B cell (primary cell): ENCODE results near the gene MAPK4. TPM values are rescaled to one million over a fixed set of nuclear protein-coding genes. Genes with fewer than 3 reads are reported as not detected.

Experiments
- ATAC-seq: fragments of 200-7000 bp; cut with Tn5 transposase; one replicate; pipeline ENCODE4 v1.10.0; 2021; ENCODE audit warnings: low read depth, mild to moderate bottlenecking, moderate number of reproducible peaks, moderate library complexity
- CTCF ChIA-PET: fragments of 350-600 bp; sonication (Branson Sonifier 250); formaldehyde crosslinking; loops from one replicate; lab custom pipeline; 2021; ENCODE audit warnings: antibody characterized with exemption, inconsistent platforms; lab: Charles Lee
- POLR2A ChIA-PET: fragments of 350-600 bp; sonication (Branson Sonifier 250); formaldehyde crosslinking; loops from one replicate; lab custom pipeline; 2021; ENCODE audit warnings: antibody characterized with exemption; lab: Charles Lee
- DNase-seq: peaks from one replicate; pipeline ENCODE4 v3.0.0; 2013
- H2AFZ ChIP-seq: 2 replicates; pipeline ENCODE4 v1.6.1; 2012; ENCODE audit warnings: mild to moderate bottlenecking, low read depth, low read length; ENCODE audit not compliant: insufficient read depth, poor library complexity, severe bottlenecking
- H3K27ac ChIP-seq, 2 donors: 1 replicate in 1 of 2; 2 replicates in 1 of 2; pipeline ENCODE4 v1.5.1; 2012 to 2013; ENCODE audit warnings: low read length in 2 of 2, mild to moderate bottlenecking in 2 of 2, moderate library complexity in 1 of 2
- H3K27me3 ChIP-seq, 4 experiments: fragments of 200-600 bp in 1 of 4; sonication (generic) in 1 of 4; replicated peaks in 1 of 4; 1 replicate in 2 of 4; 2 replicates in 2 of 4; pipeline versions ENCODE4 v1.6.1 to v1.7.0; 2013 to 2016; ENCODE audit warnings: low read length in 3 of 4, mild to moderate bottlenecking in 2 of 4, mixed read lengths in 1 of 4, moderate library complexity in 1 of 4; ENCODE audit not compliant: insufficient read depth in 4 of 4, control insufficient read depth in 3 of 4; ENCODE audit errors: control extremely low read depth in 1 of 4
- H3K36me3 ChIP-seq, 2 experiments: replicated peaks in 1 of 2; 1 replicate in 1 of 2; 2 replicates in 1 of 2; pipeline versions ENCODE4 v1.6.1 to v1.7.1; 2013; ENCODE audit warnings: low read length in 1 of 2; ENCODE audit not compliant: insufficient read depth in 2 of 2, control insufficient read depth in 1 of 2; ENCODE audit errors: control extremely low read depth in 1 of 2, extremely low read depth in 1 of 2
- H3K4me1 ChIP-seq, 2 donors: fragments of 200-600 bp in 1 of 2; sonication (generic) in 1 of 2; 1 replicate in 1 of 2; 2 replicates in 1 of 2; pipeline versions ENCODE4 v1.5.1 to v1.6.1; 2013 to 2017; ENCODE audit warnings: low read length in 2 of 2; ENCODE audit not compliant: control insufficient read depth in 2 of 2, insufficient read depth in 2 of 2
- H3K4me2 ChIP-seq: replicated peaks from 2 replicates; pipeline ENCODE3; 2012; ENCODE audit warnings: mild to moderate bottlenecking, low read depth, low read length; ENCODE audit not compliant: poor library complexity, severe bottlenecking
- H3K4me3 ChIP-seq, 5 experiments: fragments of 200-600 bp in 1 of 5; sonication (generic) in 1 of 5; 1 replicate in 3 of 5; 2 replicates in 2 of 5; pipeline versions ENCODE4 v1.5.1 to v1.7.0; 2011 to 2016; ENCODE audit warnings: low read length in 4 of 5, mild to moderate bottlenecking in 4 of 5, low read depth in 2 of 5, control low read depth in 1 of 5, moderate library complexity in 1 of 5; ENCODE audit not compliant: insufficient read depth in 1 of 5; ENCODE audit errors: control extremely low read depth in 1 of 5, extremely low read depth in 1 of 5
- H3K79me2 ChIP-seq: fragments of 200-600 bp; sonication (generic); one replicate; pipeline ENCODE4 v1.6.0; 2016; ENCODE audit warnings: low read length; ENCODE audit not compliant: control insufficient read depth, insufficient read depth
- H3K9ac ChIP-seq: fragments of 200-600 bp; sonication (generic); 2 replicates; pipeline ENCODE4 v1.6.1; 2017; ENCODE audit warnings: mild to moderate bottlenecking, low read length, moderate library complexity
- H3K9me3 ChIP-seq, 3 donors: one replicate each; pipeline versions ENCODE4 v1.6.1 to v1.7.1; 2013; ENCODE audit warnings: low read length in 2 of 3; ENCODE audit not compliant: control insufficient read depth in 2 of 3, insufficient read depth in 1 of 3; ENCODE audit errors: control extremely low read depth in 1 of 3
- H4K20me1 ChIP-seq: 2 replicates; pipeline ENCODE4 v1.6.0; 2012; ENCODE audit warnings: mild to moderate bottlenecking, low read length; ENCODE audit not compliant: insufficient read depth, control insufficient read depth, poor library complexity, severe bottlenecking
- H3K27ac Mint-ChIP-seq: one replicate; pipeline ENCODE4 v1.8.0; 2021; ENCODE audit warnings: mixed read lengths
- H3K27me3 Mint-ChIP-seq: one replicate; pipeline ENCODE4 v1.8.0; 2021; ENCODE audit warnings: mixed read lengths
- H3K4me1 Mint-ChIP-seq: one replicate; pipeline ENCODE4 v1.8.0; 2021; ENCODE audit warnings: mixed read lengths
- H3K4me3 Mint-ChIP-seq: one replicate; pipeline ENCODE4 v1.8.0; 2021; ENCODE audit warnings: mixed read lengths
- H3K9me3 Mint-ChIP-seq: one replicate; pipeline ENCODE4 v1.8.0; 2022; ENCODE audit warnings: mixed read lengths; ENCODE audit not compliant: insufficient read depth
- EZH2 ChIP-seq: IDR thresholded peaks from 2 replicates; pipeline ENCODE4 v1.6.1; 2012; ENCODE audit warnings: borderline replicate concordance, low read depth, mild to moderate bottlenecking, moderate library complexity, low read length; ENCODE audit not compliant: insufficient read depth, poor library complexity, severe bottlenecking
- WGBS: methylation state at CpG from one replicate; pipeline ENCODE4 v1.1.5; 2013; ENCODE audit warnings: missing lambda C conversion rate; ENCODE audit not compliant: insufficient coverage; 5-methylcytosine and 5-hydroxymethylcytosine counted together
- intact Hi-C: fragments of 100-400 bp; cut with micrococcal nuclease; formaldehyde crosslinking; loops from one replicate; pipeline ENCODE4 v1.10.0; 2022
- polyA plus RNA-seq: library from polyadenylated mRNA; depleted of rRNA; stranded (reverse); fragments of >200 nt; gene quantifications from 2 replicates; pipeline ENCODE4 v1.2.3, GENCODE V29; 2012
- total RNA-seq, 2 donors: library from RNA; stranded (reverse); fragments of 120-200 nt in 1 of 2; gene quantifications; 1 replicate in 1 of 2; 2 replicates in 1 of 2; pipeline versions ENCODE4 v1.2.3 to v1.2.4, GENCODE V29; 2013 to 2022
- TF ChIP-seq, protein P1 (sequence below): fragments of 200-600 bp; IDR thresholded peaks from one replicate; pipeline ENCODE4 v1.8.0; 2022; ENCODE audit warnings: antibody characterized with exemption, mild to moderate bottlenecking

The MAPK4 gene
- total and polyA plus RNA-seq, 2 donors (not counting 1 experiment from before 2014, with no cell fraction given): not detected

DNA sequence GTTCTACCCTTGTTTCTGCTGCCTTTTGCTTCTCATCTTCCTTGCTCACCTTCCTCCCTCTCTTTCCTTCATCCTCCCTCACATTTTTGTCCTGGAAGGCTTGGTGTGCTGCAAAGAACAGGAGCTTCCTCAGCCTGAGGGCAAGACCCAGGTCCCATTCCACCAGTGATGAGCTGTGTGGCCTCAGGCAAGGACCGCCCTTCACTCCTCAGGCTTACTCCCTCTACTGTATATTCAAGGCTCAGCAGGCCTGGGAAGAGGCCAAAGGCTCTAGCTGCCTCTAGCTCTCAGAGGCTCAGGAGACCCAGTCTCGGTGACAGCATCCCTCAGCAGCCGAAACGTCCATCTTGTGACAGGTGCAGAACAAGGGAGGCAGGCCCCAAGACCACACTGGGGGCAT, 162.4 kb downstream of the MAPK4 start:
- no peak overlapping the region for H3K27ac ChIP-seq
- no peaks in the 10 kb centered on the region for H3K36me3 ChIP-seq
- H3K9me3 ChIP-seq: no peaks in the 10 kb centered on the region
- WGBS: 98% methylated on average over 4 of the region's 4 CpGs
- TF ChIP-seq EZH2: no peak
- TF ChIP-seq, protein P1, sequence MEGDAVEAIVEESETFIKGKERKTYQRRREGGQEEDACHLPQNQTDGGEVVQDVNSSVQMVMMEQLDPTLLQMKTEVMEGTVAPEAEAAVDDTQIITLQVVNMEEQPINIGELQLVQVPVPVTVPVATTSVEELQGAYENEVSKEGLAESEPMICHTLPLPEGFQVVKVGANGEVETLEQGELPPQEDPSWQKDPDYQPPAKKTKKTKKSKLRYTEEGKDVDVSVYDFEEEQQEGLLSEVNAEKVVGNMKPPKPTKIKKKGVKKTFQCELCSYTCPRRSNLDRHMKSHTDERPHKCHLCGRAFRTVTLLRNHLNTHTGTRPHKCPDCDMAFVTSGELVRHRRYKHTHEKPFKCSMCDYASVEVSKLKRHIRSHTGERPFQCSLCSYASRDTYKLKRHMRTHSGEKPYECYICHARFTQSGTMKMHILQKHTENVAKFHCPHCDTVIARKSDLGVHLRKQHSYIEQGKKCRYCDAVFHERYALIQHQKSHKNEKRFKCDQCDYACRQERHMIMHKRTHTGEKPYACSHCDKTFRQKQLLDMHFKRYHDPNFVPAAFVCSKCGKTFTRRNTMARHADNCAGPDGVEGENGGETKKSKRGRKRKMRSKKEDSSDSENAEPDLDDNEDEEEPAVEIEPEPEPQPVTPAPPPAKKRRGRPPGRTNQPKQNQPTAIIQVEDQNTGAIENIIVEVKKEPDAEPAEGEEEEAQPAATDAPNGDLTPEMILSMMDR: no peak
- peaks cover 19% of the 10 kb centered on the region for H3K27me3 Mint-ChIP-seq
- H4K20me1 ChIP-seq: no peaks in the 10 kb centered on the region
- H3K79me2 ChIP-seq: no peaks in the 10 kb centered on the region
- H3K27me3 ChIP-seq: no peaks in the 10 kb centered on the region
- no peak overlapping the region for H3K4me2 ChIP-seq
- H3K9ac ChIP-seq: no peak overlapping the region
- H3K4me3 ChIP-seq: no peak overlapping the region
- H3K27ac Mint-ChIP-seq: no peak overlapping the region
- CTCF ChIA-PET: no interaction called here
- no peak for ATAC-seq
- POLR2A ChIA-PET: no interaction called here
- no peaks in the 10 kb centered on the region for H3K4me1 ChIP-seq
- H3K9me3 Mint-ChIP-seq: no peaks in the 10 kb centered on the region
- no peak overlapping the region for H2AFZ ChIP-seq
- DNase-seq: no peak
- H3K4me3 Mint-ChIP-seq: no peak overlapping the region
- intact Hi-C loops: no loop called here
- H3K4me1 Mint-ChIP-seq: no peaks in the 10 kb centered on the region

DNA sequence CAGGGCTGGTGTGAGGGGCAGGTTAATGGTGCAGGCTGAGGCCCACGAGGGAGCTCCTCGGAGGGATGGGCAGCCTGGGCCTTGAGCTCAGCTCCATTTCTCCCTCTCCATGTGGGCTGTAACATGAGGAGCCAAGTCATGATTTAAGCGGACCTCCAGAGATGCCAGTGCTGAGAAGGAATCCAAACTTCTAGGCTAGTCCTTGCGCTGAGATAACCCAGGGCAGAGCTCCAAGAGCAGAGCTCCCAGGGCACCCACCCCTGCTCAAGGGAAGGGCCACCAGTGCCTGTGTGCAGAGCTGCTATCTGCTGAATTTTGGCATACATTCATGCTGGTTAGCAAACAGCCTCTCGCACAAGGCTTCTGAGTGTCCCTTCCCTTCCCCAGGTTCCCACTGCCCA, 164.9 kb downstream of the MAPK4 start:
- no peaks in the 10 kb centered on the region for H3K36me3 ChIP-seq
- DNase-seq: no peak
- ChIA-PET CTCF (no interaction called here), POLR2A (no interaction called here)
- WGBS: 82% methylated on average over 5 of the region's 5 CpGs
- intact Hi-C loops: no loop called here
- no peak overlapping the region for H3K27ac Mint-ChIP-seq
- H3K27me3 ChIP-seq: peaks cover 0 to 5% (median 0%) of the 10 kb centered on the region in 4 experiments
- peaks cover 14% of the 10 kb centered on the region for H3K27me3 Mint-ChIP-seq
- H3K4me3 ChIP-seq: no peak overlapping the region
- TF ChIP-seq, protein P1: no peak
- no peak for TF ChIP-seq EZH2
- no peaks in the 10 kb centered on the region for H3K79me2 ChIP-seq
- no peak overlapping the region for H3K27ac ChIP-seq
- no peaks in the 10 kb centered on the region for H4K20me1 ChIP-seq
- H3K9ac ChIP-seq: no peak overlapping the region
- ATAC-seq: no peak
- no peak overlapping the region for H3K4me3 Mint-ChIP-seq
- H3K4me1 ChIP-seq: no peaks in the 10 kb centered on the region
- H3K4me2 ChIP-seq: no peak overlapping the region
- no peaks in the 10 kb centered on the region for H3K9me3 Mint-ChIP-seq
- no peak overlapping the region for H2AFZ ChIP-seq
- no peaks in the 10 kb centered on the region for H3K4me1 Mint-ChIP-seq
- peaks cover 0 to 3% (median 0%) of the 10 kb centered on the region in 3 donors for H3K9me3 ChIP-seq
